H54 (cell line): ENCODE measurements around the gene PAEP.
"Not testable (repeated sequence)": the region's sequence is repeated elsewhere in the genome, so short reads cannot be mapped to it uniquely, and the experiment has no call there.

ENCODE experiments used
- DNase-seq: peaks from one replicate; pipeline ENCODE4 v3.0.0; 2011; ENCODE audit warnings: low spot score, mixed read lengths; ENCODE audit not compliant: insufficient read length
- FAIRE-seq: peaks from 3 replicates; lab custom pipeline; 2011; peaks lifted over from hg19 to GRCh38; lab: Jason Lieb, UNC
- POLR2A ChIP-seq: IDR thresholded peaks from 2 replicates; pipeline ENCODE4 v1.6.1; 2011; ENCODE audit warnings: low read depth, mild to moderate bottlenecking, low read length

Gene PAEP

GRCh38 chr9:135533674-135534073, 27.9 kb upstream of the PAEP start:
- no peak for FAIRE-seq
- TF ChIP-seq POLR2A = no peak
- no peak for DNase-seq

GRCh38 chr9:135534192-135534711, 27.3 kb upstream of the PAEP start:
- FAIRE-seq, DNase-seq: not testable (repeated sequence)

GRCh38 chr9:135534826-135535225, 26.7 kb upstream of the PAEP start:
- DNase-seq, FAIRE-seq: not testable (repeated sequence)

GRCh38 chr9:135535631-135536030, 25.9 kb upstream of the PAEP start:
- FAIRE-seq, DNase-seq: not testable (repeated sequence)

- DNase-seq (no peak), FAIRE-seq (no peak)
- no peak for TF ChIP-seq POLR2A
Observed at GRCh38 chr9:135536216-135536615, 25.3 kb upstream of the PAEP start.

GRCh38 chr9:135543262-135543894, 18.2 kb upstream of the PAEP start:
- DNase-seq, FAIRE-seq: not testable (repeated sequence)

GRCh38 chr9:135544981-135545635, 16.4 kb upstream of the PAEP start:
- FAIRE-seq (no peak), DNase-seq (no peak)
- TF ChIP-seq POLR2A = no peak

GRCh38 chr9:135545646-135546176, 15.8 kb upstream of the PAEP start, which contains the start of gene OBP2A:
OBP2A (plus strand) TSS chr9:135546126; CDS start chr9:135546181, 55 bp downstream.
- DNase-seq, FAIRE-seq: not testable (repeated sequence)

- not testable (repeated sequence) for DNase-seq, FAIRE-seq
Observed at GRCh38 chr9:135546792-135547617, 14.6 kb upstream of the PAEP start.

- DNase-seq = no peak
- TF ChIP-seq POLR2A = no peak
- no peak for FAIRE-seq
Observed at GRCh38 chr9:135547756-135548736, 13.5 kb upstream of the PAEP start.

GRCh38 chr9:135549478-135550343, 11.8 kb upstream of the PAEP start:
- FAIRE-seq, DNase-seq: not testable (repeated sequence)

- TF ChIP-seq POLR2A = no peak
- FAIRE-seq (no peak), DNase-seq (no peak)
Observed at GRCh38 chr9:135550344-135550918, 11.1 kb upstream of the PAEP start.
